SK-N-SH (cell line): ENCODE results near the gene ABCG1. TPM values are rescaled to one million over a fixed set of nuclear protein-coding genes. Genes with fewer than 3 reads are reported as not detected.

Experiments used
- CTCF ChIA-PET: fragments of 300-600, 350-600 bp; formaldehyde crosslinking; extraction: SDS; loops from one replicate; lab custom pipeline; 2021; lab: Yijun Ruan, JAX
- POLR2A ChIA-PET: fragments of 350-600 bp; sonication (Branson Sonifier 250); formaldehyde crosslinking; extraction: SDS; loops from one replicate; lab custom pipeline; 2020; ENCODE audit warnings: antibody characterized with exemption, inconsistent platforms; lab: Yijun Ruan, JAX
- DNase-seq: peaks from one replicate; pipeline ENCODE4 v3.0.0; 2012
- H2AFZ ChIP-seq: fragments of 200-600 bp; sonication (generic); 2 replicates; pipeline ENCODE4 v1.8.1; 2016; ENCODE audit warnings: antibody characterized with exemption, mild to moderate bottlenecking, low read depth
- H3F3A ChIP-seq: fragments of 200-600 bp; sonication (generic); replicated peaks from 2 replicates; pipeline ENCODE3; 2016; ENCODE audit warnings: antibody characterized with exemption, mild to moderate bottlenecking; ENCODE audit not compliant: insufficient read depth
- H3K27ac ChIP-seq, 2 experiments: fragments of 200-500 bp in 1 of 2; fragments of 200-600 bp in 1 of 2; sonication (Bioruptor generic) in 1 of 2; sonication (generic), shearing (Covaris generic) in 1 of 2; 2 replicates each; pipeline versions ENCODE4 v1.5.1 to v1.6.1; 2014 to 2016; ENCODE audit warnings: low read depth in 2 of 2, inconsistent platforms in 1 of 2, low read length in 1 of 2, mild to moderate bottlenecking in 1 of 2, mixed read lengths in 1 of 2
- H3K27me3 ChIP-seq: fragments of 200-600 bp; sonication (generic), shearing (Covaris generic); 2 replicates; pipeline ENCODE4 v1.6.1; 2016; ENCODE audit warnings: mixed run types; ENCODE audit not compliant: insufficient read depth
- H3K36me3 ChIP-seq, 2 experiments: fragments of 200-500 bp in 1 of 2; fragments of 200-600 bp in 1 of 2; sonication (Bioruptor generic) in 1 of 2; sonication (generic) in 1 of 2; replicated peaks in 1 of 2; 2 replicates each; pipeline versions ENCODE3 to v1.5.1; 2014 to 2016; ENCODE audit warnings: low read length in 1 of 2, mild to moderate bottlenecking in 1 of 2; ENCODE audit not compliant: insufficient read depth in 2 of 2, control insufficient read depth in 1 of 2
- H3K4me1 ChIP-seq, 2 experiments: fragments of 200-500 bp in 1 of 2; fragments of 200-600 bp in 1 of 2; sonication (Bioruptor generic) in 1 of 2; sonication (generic), shearing (Covaris generic) in 1 of 2; 2 replicates each; pipeline versions ENCODE4 v1.5.1 to v1.6.1; 2014 to 2016; ENCODE audit warnings: low read depth in 1 of 2, low read length in 1 of 2, mixed run types in 1 of 2; ENCODE audit not compliant: insufficient read depth in 2 of 2, control insufficient read depth in 1 of 2
- H3K4me2 ChIP-seq: fragments of 200-600 bp; sonication (generic), shearing (Covaris generic); 2 replicates; pipeline ENCODE4 v1.6.1; 2017; ENCODE audit warnings: mixed run types
- H3K4me3 ChIP-seq, 2 experiments: fragments of 200-500 bp in 1 of 2; fragments of 200-600 bp in 1 of 2; sonication (Bioruptor generic) in 1 of 2; sonication (generic), shearing (Covaris generic) in 1 of 2; 2 replicates each; pipeline versions ENCODE4 v1.5.1 to v1.8.1; 2014 to 2016; ENCODE audit warnings: low read depth in 2 of 2, inconsistent platforms in 1 of 2, low read length in 1 of 2, mild to moderate bottlenecking in 1 of 2, mixed read lengths in 1 of 2, moderate library complexity in 1 of 2
- H3K79me2 ChIP-seq: fragments of 200-600 bp; sonication (generic); 2 replicates; pipeline ENCODE4 v1.8.1; 2017; ENCODE audit warnings: mild to moderate bottlenecking; ENCODE audit not compliant: insufficient read depth
- H3K9ac ChIP-seq: fragments of 200-600 bp; sonication (generic); 2 replicates; pipeline ENCODE4 v1.6.1; 2017; ENCODE audit warnings: mixed run types
- H3K9me2 ChIP-seq: fragments of 200-600 bp; sonication (generic); 2 replicates; pipeline ENCODE4 v1.6.1; 2017; ENCODE audit warnings: mixed run types
- H3K9me3 ChIP-seq: fragments of 200-600 bp; sonication (generic); 2 replicates; pipeline ENCODE4 v1.6.1; 2017; ENCODE audit warnings: mixed run types, mild to moderate bottlenecking, moderate library complexity
- H4K20me1 ChIP-seq: fragments of 200-600 bp; sonication (generic); 2 replicates; pipeline ENCODE4 v1.6.1; 2017; ENCODE audit warnings: mild to moderate bottlenecking, mixed run types; ENCODE audit not compliant: insufficient read depth
- ELF1 ChIP-seq: IDR thresholded peaks from 2 replicates; pipeline ENCODE4 v1.4.0; 2012
- FOSL2 ChIP-seq: IDR thresholded peaks from 2 replicates; pipeline ENCODE4 v1.4.0; 2012; ENCODE audit warnings: low read depth, mild to moderate bottlenecking, moderate library complexity, borderline replicate concordance
- FOXM1 ChIP-seq: IDR thresholded peaks from 2 replicates; pipeline ENCODE4 v1.4.0; 2012; ENCODE audit warnings: low read depth, mild to moderate bottlenecking
- GATA2 ChIP-seq: sonication (generic); formaldehyde crosslinking; IDR thresholded peaks from 2 replicates; pipeline ENCODE4 v1.5.0; 2020; ENCODE audit warnings: mild to moderate bottlenecking, missing genetic modification reagents
- JUND ChIP-seq: IDR thresholded peaks from 2 replicates; pipeline ENCODE4 v1.4.0; 2012
- MAX ChIP-seq: IDR thresholded peaks from 2 replicates; pipeline ENCODE4 v1.4.0; 2012; ENCODE audit warnings: low read depth
- MXI1 ChIP-seq: IDR thresholded peaks from 2 replicates; pipeline ENCODE4 v1.6.1; 2012; ENCODE audit warnings: mild to moderate bottlenecking, low read depth, low read length, improper control_type of control experiment
- NFIC ChIP-seq: IDR thresholded peaks from 2 replicates; pipeline ENCODE4 v1.4.0; 2012; ENCODE audit warnings: borderline replicate concordance
- NRF1 ChIP-seq: IDR thresholded peaks from 2 replicates; pipeline ENCODE4 v1.6.1; 2012; ENCODE audit warnings: low read depth, mild to moderate bottlenecking, low read length
- RCOR1 ChIP-seq: fragments of 150-350 bp; IDR thresholded peaks from 2 replicates; pipeline ENCODE4 v1.6.1; 2017; ENCODE audit warnings: antibody characterized with exemption, low read length
- REST ChIP-seq: IDR thresholded peaks from 2 replicates; pipeline ENCODE4 v1.6.1; 2012; ENCODE audit warnings: mild to moderate bottlenecking, low read depth, low read length, moderate library complexity
- SIN3A ChIP-seq: IDR thresholded peaks from 2 replicates; pipeline ENCODE4 v1.6.1; 2012; ENCODE audit warnings: low read depth, mild to moderate bottlenecking, low read length, moderate library complexity, borderline replicate concordance
- SMC3 ChIP-seq: IDR thresholded peaks from 2 replicates; pipeline ENCODE4 v1.6.1; 2012; ENCODE audit warnings: low read depth, low read length, improper control_type of control experiment
- TAF1 ChIP-seq: IDR thresholded peaks from 2 replicates; pipeline ENCODE4 v1.6.1; 2012; ENCODE audit warnings: low read depth, mild to moderate bottlenecking, low read length, moderate library complexity, borderline replicate concordance
- TEAD4 ChIP-seq: IDR thresholded peaks from 2 replicates; pipeline ENCODE4 v1.4.0; 2012; ENCODE audit warnings: mild to moderate bottlenecking, borderline replicate concordance; ENCODE audit not compliant: insufficient read depth
- USF2 ChIP-seq: fragments of 150-350 bp; IDR thresholded peaks from 2 replicates; pipeline ENCODE4 v1.6.1; 2017; ENCODE audit warnings: antibody characterized with exemption, low read length, low read depth, borderline replicate concordance
- YY1 ChIP-seq: IDR thresholded peaks from 2 replicates; pipeline ENCODE4 v1.4.0; 2012; ENCODE audit warnings: low read depth, mild to moderate bottlenecking
- ZBTB33 ChIP-seq: IDR thresholded peaks from 2 replicates; pipeline ENCODE4 v1.4.0; 2012; ENCODE audit warnings: low read depth, borderline replicate concordance
- WGBS: methylation state at CpG from one replicate; pipeline ENCODE4 v1.1.6; 2017; ENCODE audit warnings: low lambda C conversion rate; 5-methylcytosine and 5-hydroxymethylcytosine counted together
- polyA plus RNA-seq, 3 experiments: library from polyadenylated mRNA; depleted of rRNA; stranded (reverse); fragments of >200 nt; gene quantifications; 2 replicates each; pipeline ENCODE4 v1.2.3, GENCODE V29; 2012

The ABCG1 gene
- polyA plus RNA-seq, 1 of the 3 experiments (the other 2 are of a cell fraction) = 0.07 TPM

GRCh38 chr21:42272109-42272962, 53.4 kb downstream of the ABCG1 start:
- DNase-seq = no peak
- H3K9me3 ChIP-seq = no peaks in the 10 kb centered on the region
- no peaks in the 10 kb centered on the region for H3K79me2 ChIP-seq
- H3F3A ChIP-seq = no peaks in the 10 kb centered on the region
- no peak overlapping the region for H2AFZ ChIP-seq
- no peaks in the 10 kb centered on the region for H4K20me1 ChIP-seq
- no peak for TF ChIP-seq USF2
- TF ChIP-seq JUND = no peak
- no peak for TF ChIP-seq TEAD4
- no peak for TF ChIP-seq SIN3A
- TF ChIP-seq MAX = no peak
- TF ChIP-seq YY1 = no peak
- H3K27me3 ChIP-seq = no peaks in the 10 kb centered on the region
- ChIA-PET CTCF (interaction anchor here (1.4 to 3.2 kb wide), 4 partner anchors 12 to 155 kb away, joined by 3 to 15 read pairs (median 7); no protein-coding TSS in a partner anchor), POLR2A (no interaction called here)
- no peaks in the 10 kb centered on the region for H3K36me3 ChIP-seq
- H3K4me3 ChIP-seq = no peak overlapping the region
- H3K9me2 ChIP-seq = no peaks in the 10 kb centered on the region
- no peak overlapping the region for H3K4me2 ChIP-seq
- no peaks in the 10 kb centered on the region; a peak in 1 of 4 replicates for H3K4me1 ChIP-seq
- H3K9ac ChIP-seq = no peak overlapping the region
- 66% methylated on average over 10 of the region's 15 CpGs for WGBS
- H3K27ac ChIP-seq = no peak overlapping the region

- no peaks in the 10 kb centered on the region for H3K9me2 ChIP-seq
- WGBS = 57% methylated on average over 12 of the region's 29 CpGs
- no peaks in the 10 kb centered on the region for H3K79me2 ChIP-seq
- no peak for DNase-seq
- POLR2A ChIA-PET = no interaction called here
- no peak overlapping the region for H2AFZ ChIP-seq
- H3K9ac ChIP-seq = no peak overlapping the region
- H3F3A ChIP-seq = no peaks in the 10 kb centered on the region
- H3K4me1 ChIP-seq = no peaks in the 10 kb centered on the region; a peak in 1 of 4 replicates
- H4K20me1 ChIP-seq = no peaks in the 10 kb centered on the region
- no peaks in the 10 kb centered on the region for H3K9me3 ChIP-seq
- CTCF ChIA-PET = interaction anchor here (1.6 to 3.2 kb wide), 3 partner anchors 13 to 155 kb away, joined by 3 to 15 read pairs (median 10); no protein-coding TSS in a partner anchor
- H3K4me3 ChIP-seq = no peak overlapping the region
- H3K27me3 ChIP-seq = no peaks in the 10 kb centered on the region
- no peaks in the 10 kb centered on the region for H3K36me3 ChIP-seq
- H3K4me2 ChIP-seq = no peak overlapping the region
- H3K27ac ChIP-seq = no peak overlapping the region
- TF ChIP-seq FOXM1 (no peak), MXI1 (no peak), FOSL2 (no peak), ELF1 (no peak), TAF1 (no peak), NRF1 (no peak), GATA2 (no peak), NFIC (no peak), SMC3 (no peak), TEAD4 (no peak), JUND (no peak), RCOR1 (no peak), REST (no peak), ZBTB33 (no peak)
These were observed 54.2 kb downstream of the ABCG1 start for GRCh38 chr21:42272984-42273600.
